ENCODE results near the gene GALC. TPM values are rescaled to one million over a fixed set of nuclear protein-coding genes. Genes with fewer than 3 reads are reported as not detected.

Gene GALC
- total RNA-seq, 1 experiment from 2014 or later = 10.7 TPM

DNA sequence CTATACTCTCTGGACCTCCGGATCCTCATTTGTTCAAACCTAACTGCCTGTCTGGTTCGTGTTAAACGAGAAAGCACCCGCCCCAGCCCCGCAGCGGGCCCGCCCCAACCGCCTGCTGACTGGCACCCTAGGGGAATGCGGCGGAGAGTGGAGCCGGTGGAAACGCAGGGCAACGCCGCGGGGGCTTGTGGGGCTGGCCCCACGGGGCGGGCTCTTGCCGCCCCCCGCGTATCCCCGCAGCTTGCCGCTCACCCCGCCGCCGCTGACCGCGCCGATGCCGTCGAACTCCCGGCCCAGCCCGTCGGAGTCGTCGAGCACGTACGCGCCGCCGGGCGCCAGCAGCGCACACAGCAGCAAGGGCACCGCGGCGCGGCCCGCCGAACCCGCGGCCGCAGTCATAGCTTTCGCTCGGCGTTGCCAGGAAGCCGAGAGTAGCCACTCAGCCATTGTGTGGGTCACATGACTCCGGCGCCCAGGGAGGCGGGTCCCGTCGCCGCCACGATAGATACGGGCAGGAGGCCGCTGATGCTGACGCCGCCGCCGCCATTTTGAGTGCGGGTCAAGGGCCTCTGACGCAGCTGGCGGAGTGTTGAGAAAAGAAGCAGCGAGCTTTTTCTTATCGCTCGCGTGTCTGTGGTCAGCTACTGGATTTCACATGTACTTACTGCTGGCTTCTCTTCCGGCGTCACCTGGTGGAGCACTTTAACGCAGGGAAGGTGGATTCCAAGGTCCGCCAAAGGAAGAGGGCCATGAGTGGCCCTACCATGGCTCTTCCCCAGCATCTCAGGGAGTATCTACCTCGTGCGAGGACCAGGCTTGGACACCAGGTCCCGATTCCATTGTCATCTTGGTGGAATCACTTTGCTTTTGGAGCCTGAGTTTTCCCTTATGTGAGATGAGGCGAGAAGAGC lies at the start of gene GALC (continued):
- TF ChIP-seq, protein P1, sequence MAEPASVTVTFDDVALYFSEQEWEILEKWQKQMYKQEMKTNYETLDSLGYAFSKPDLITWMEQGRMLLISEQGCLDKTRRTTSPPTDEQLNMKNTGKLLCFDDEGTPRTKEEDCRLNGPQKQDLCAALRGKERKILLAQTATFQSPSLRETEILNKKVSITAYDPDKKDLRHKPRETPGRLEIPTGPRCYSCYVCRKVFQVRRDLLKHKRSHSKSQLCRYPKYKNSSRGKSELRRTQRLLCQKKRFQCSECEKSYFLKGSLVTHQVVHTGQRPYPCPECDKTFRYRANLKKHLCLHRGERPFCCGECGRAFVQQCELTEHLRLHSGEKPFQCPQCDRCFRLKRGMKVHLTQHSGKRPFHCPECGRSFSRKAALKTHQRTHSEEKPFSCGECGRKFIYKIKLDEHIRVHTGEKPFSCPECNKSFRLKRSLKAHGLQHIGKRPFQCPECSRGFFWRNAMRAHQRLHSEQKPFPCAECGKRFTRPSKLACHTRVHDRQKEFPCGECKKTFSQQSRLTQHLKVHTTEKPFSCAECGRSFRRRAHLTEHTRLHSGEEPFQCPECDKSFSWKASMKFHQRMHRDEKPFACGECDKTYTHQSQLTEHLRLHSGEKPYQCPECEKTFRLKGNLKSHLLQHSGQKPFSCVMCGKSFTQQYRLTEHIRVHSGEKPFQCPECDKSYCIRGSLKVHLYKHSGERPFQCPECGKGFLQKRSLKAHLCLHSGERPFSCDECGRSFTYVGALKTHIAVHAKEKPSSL (CRISPR knock-in tag; conservative IDR thresholded peaks at IDR 0.05) = no peak
- TF ChIP-seq OVOL2 (CRISPR knock-in tag; IDR thresholded peaks at IDR 0.05; ENCODE audit: borderline replicate concordance) (no peak), MXD4 (CRISPR knock-in tag; IDR thresholded peaks at IDR 0.05; ENCODE audit: borderline replicate concordance) (no peak), ZNF671 (CRISPR knock-in tag; IDR thresholded peaks at IDR 0.05) (no peak), ZNF423 (CRISPR knock-in tag; IDR thresholded peaks at IDR 0.05) (no peak), EMX1 (CRISPR knock-in tag; IDR thresholded peaks at IDR 0.05) (no peak), RORB (CRISPR knock-in tag; IDR thresholded peaks at IDR 0.05) (no peak), CBFB (CRISPR knock-in tag; IDR thresholded peaks at IDR 0.05; ENCODE audit: low read depth) (no peak; the same call in 1 of the 2 replicates), SP1 (CRISPR knock-in tag; conservative IDR thresholded peaks at IDR 0.05) (peak; percentile 61; the same call in 1 of the 2 replicates), ZNF138 (CRISPR knock-in tag; conservative IDR thresholded peaks at IDR 0.05) (no peak), SMAD4 (CRISPR knock-in tag; IDR thresholded peaks at IDR 0.05) (no peak), MYBL2 (CRISPR knock-in tag; IDR thresholded peaks at IDR 0.05) (peak; percentile 64; the same call in 1 of the 2 replicates), FOXP1 (CRISPR knock-in tag; IDR thresholded peaks at IDR 0.05; ENCODE audit: borderline replicate concordance) (peak; percentile 93), ZNF121 (CRISPR knock-in tag; IDR thresholded peaks at IDR 0.05) (no peak), ESRRA (CRISPR knock-in tag; IDR thresholded peaks at IDR 0.05; ENCODE audit: borderline replicate concordance) (0 out of 2 replicates have a peak, but pooled peaks have one; percentile 51)
- TF ChIP-seq, protein P2, sequence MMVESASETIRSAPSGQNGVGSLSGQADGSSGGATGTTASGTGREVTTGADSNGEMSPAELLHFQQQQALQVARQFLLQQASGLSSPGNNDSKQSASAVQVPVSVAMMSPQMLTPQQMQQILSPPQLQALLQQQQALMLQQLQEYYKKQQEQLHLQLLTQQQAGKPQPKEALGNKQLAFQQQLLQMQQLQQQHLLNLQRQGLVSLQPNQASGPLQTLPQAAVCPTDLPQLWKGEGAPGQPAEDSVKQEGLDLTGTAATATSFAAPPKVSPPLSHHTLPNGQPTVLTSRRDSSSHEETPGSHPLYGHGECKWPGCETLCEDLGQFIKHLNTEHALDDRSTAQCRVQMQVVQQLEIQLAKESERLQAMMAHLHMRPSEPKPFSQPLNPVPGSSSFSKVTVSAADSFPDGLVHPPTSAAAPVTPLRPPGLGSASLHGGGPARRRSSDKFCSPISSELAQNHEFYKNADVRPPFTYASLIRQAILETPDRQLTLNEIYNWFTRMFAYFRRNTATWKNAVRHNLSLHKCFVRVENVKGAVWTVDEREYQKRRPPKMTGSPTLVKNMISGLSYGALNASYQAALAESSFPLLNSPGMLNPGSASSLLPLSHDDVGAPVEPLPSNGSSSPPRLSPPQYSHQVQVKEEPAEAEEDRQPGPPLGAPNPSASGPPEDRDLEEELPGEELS (CRISPR knock-in tag; IDR thresholded peaks at IDR 0.05) = no peak; the same call in 1 of the 2 replicates
- TF ChIP-seq, protein P3, sequence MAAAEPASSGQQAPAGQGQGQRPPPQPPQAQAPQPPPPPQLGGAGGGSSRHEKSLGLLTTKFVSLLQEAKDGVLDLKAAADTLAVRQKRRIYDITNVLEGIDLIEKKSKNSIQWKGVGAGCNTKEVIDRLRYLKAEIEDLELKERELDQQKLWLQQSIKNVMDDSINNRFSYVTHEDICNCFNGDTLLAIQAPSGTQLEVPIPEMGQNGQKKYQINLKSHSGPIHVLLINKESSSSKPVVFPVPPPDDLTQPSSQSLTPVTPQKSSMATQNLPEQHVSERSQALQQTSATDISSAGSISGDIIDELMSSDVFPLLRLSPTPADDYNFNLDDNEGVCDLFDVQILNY (CRISPR knock-in tag; IDR thresholded peaks at IDR 0.05) = peak; percentile 89
- TF ChIP-seq, protein P4, sequence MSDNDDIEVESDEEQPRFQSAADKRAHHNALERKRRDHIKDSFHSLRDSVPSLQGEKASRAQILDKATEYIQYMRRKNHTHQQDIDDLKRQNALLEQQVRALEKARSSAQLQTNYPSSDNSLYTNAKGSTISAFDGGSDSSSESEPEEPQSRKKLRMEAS (CRISPR knock-in tag; IDR thresholded peaks at IDR 0.05) = peak; percentile 83
- TF ChIP-seq, protein P5, sequence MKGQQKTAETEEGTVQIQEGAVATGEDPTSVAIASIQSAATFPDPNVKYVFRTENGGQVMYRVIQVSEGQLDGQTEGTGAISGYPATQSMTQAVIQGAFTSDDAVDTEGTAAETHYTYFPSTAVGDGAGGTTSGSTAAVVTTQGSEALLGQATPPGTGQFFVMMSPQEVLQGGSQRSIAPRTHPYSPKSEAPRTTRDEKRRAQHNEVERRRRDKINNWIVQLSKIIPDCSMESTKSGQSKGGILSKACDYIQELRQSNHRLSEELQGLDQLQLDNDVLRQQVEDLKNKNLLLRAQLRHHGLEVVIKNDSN (CRISPR knock-in tag; IDR thresholded peaks at IDR 0.05) = peak; percentile 96
- TF ChIP-seq, protein P6, sequence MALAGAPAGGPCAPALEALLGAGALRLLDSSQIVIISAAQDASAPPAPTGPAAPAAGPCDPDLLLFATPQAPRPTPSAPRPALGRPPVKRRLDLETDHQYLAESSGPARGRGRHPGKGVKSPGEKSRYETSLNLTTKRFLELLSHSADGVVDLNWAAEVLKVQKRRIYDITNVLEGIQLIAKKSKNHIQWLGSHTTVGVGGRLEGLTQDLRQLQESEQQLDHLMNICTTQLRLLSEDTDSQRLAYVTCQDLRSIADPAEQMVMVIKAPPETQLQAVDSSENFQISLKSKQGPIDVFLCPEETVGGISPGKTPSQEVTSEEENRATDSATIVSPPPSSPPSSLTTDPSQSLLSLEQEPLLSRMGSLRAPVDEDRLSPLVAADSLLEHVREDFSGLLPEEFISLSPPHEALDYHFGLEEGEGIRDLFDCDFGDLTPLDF (CRISPR knock-in tag; IDR thresholded peaks at IDR 0.05) = 0 out of 2 replicates have a peak, but pooled peaks have one; percentile 36
- TF ChIP-seq, protein P7, sequence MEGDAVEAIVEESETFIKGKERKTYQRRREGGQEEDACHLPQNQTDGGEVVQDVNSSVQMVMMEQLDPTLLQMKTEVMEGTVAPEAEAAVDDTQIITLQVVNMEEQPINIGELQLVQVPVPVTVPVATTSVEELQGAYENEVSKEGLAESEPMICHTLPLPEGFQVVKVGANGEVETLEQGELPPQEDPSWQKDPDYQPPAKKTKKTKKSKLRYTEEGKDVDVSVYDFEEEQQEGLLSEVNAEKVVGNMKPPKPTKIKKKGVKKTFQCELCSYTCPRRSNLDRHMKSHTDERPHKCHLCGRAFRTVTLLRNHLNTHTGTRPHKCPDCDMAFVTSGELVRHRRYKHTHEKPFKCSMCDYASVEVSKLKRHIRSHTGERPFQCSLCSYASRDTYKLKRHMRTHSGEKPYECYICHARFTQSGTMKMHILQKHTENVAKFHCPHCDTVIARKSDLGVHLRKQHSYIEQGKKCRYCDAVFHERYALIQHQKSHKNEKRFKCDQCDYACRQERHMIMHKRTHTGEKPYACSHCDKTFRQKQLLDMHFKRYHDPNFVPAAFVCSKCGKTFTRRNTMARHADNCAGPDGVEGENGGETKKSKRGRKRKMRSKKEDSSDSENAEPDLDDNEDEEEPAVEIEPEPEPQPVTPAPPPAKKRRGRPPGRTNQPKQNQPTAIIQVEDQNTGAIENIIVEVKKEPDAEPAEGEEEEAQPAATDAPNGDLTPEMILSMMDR (IDR thresholded peaks at IDR 0.05) = no peak
- TF ChIP-seq, protein P8, sequence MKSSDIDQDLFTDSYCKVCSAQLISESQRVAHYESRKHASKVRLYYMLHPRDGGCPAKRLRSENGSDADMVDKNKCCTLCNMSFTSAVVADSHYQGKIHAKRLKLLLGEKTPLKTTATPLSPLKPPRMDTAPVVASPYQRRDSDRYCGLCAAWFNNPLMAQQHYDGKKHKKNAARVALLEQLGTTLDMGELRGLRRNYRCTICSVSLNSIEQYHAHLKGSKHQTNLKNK (CRISPR knock-in tag; IDR thresholded peaks at IDR 0.05) = no peak
- TF ChIP-seq, protein P9, sequence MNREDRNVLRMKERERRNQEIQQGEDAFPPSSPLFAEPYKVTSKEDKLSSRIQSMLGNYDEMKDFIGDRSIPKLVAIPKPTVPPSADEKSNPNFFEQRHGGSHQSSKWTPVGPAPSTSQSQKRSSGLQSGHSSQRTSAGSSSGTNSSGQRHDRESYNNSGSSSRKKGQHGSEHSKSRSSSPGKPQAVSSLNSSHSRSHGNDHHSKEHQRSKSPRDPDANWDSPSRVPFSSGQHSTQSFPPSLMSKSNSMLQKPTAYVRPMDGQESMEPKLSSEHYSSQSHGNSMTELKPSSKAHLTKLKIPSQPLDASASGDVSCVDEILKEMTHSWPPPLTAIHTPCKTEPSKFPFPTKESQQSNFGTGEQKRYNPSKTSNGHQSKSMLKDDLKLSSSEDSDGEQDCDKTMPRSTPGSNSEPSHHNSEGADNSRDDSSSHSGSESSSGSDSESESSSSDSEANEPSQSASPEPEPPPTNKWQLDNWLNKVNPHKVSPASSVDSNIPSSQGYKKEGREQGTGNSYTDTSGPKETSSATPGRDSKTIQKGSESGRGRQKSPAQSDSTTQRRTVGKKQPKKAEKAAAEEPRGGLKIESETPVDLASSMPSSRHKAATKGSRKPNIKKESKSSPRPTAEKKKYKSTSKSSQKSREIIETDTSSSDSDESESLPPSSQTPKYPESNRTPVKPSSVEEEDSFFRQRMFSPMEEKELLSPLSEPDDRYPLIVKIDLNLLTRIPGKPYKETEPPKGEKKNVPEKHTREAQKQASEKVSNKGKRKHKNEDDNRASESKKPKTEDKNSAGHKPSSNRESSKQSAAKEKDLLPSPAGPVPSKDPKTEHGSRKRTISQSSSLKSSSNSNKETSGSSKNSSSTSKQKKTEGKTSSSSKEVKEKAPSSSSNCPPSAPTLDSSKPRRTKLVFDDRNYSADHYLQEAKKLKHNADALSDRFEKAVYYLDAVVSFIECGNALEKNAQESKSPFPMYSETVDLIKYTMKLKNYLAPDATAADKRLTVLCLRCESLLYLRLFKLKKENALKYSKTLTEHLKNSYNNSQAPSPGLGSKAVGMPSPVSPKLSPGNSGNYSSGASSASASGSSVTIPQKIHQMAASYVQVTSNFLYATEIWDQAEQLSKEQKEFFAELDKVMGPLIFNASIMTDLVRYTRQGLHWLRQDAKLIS (CRISPR knock-in tag; IDR thresholded peaks at IDR 0.05; ENCODE audit: borderline replicate concordance) = 0 out of 2 replicates have a peak, but pooled peaks have one; percentile 20

Data from WTC11 (cell line).